H1 (cell line): Measurements from ENCODE around the gene PRUNE1. TPM values are rescaled to one million over a fixed set of nuclear protein-coding genes. Genes with fewer than 3 reads are reported as not detected.

Source experiments
- ASH2L ChIP-seq: fragments of 200-600, 300-600 bp; sonication (generic); IDR thresholded peaks from one replicate; pipeline ENCODE4 v1.7.1; 2017; ENCODE audit warnings: low read length
- CBX5 ChIP-seq: fragments of 300-800, 300-1000 bp; sonication (generic); IDR thresholded peaks from 2 replicates; pipeline ENCODE4 v1.7.1; 2016; ENCODE audit warnings: antibody characterized with exemption, low read length, low read depth
- CTBP2 ChIP-seq: IDR thresholded peaks from 2 replicates; pipeline ENCODE4 v1.7.0; 2011; ENCODE audit warnings: borderline replicate concordance, mild to moderate bottlenecking, moderate library complexity, mixed read lengths, low read length; ENCODE audit not compliant: insufficient read depth, insufficient read length
- HDAC2 ChIP-seq, 2 experiments: fragments of 300-600 bp in 1 of 2; sonication (generic) in 1 of 2; IDR thresholded peaks; 2 replicates each; pipeline ENCODE4 v1.6.1; 2011 to 2012; ENCODE audit warnings: low read depth in 2 of 2, low read length in 2 of 2, mild to moderate bottlenecking in 2 of 2, moderate library complexity in 2 of 2, borderline replicate concordance in 1 of 2, inconsistent platforms in 1 of 2
- NANOG ChIP-seq: IDR thresholded peaks from 2 replicates; pipeline ENCODE4 v1.6.1; 2011; ENCODE audit warnings: low read length, low read depth, mild to moderate bottlenecking, inconsistent platforms; ENCODE audit not compliant: insufficient read depth, poor library complexity, severe bottlenecking
- NRF1 ChIP-seq: IDR thresholded peaks from 2 replicates; pipeline ENCODE4 v1.6.1; 2011; ENCODE audit warnings: mild to moderate bottlenecking, low read depth, low read length, improper control_type of control experiment
- RNF2 ChIP-seq: fragments of 200-900, 300-1000 bp; sonication (generic); IDR thresholded peaks from 2 replicates; pipeline ENCODE4 v1.7.1; 2016; ENCODE audit warnings: borderline replicate concordance, low read depth, mild to moderate bottlenecking, antibody characterized with exemption, low read length; ENCODE audit not compliant: poor library complexity, severe bottlenecking; ENCODE audit errors: missing control alignments
- RXRA ChIP-seq: IDR thresholded peaks from 2 replicates; pipeline ENCODE4 v1.6.1; 2011; ENCODE audit warnings: low read depth, mild to moderate bottlenecking, low read length, moderate library complexity; ENCODE audit not compliant: insufficient read depth
- TAF1 ChIP-seq: IDR thresholded peaks from 2 replicates; pipeline ENCODE4 v1.6.1; 2011; ENCODE audit warnings: mild to moderate bottlenecking, low read depth, low read length
- polyA plus RNA-seq, 7 experiments: library from polyadenylated mRNA; depleted of rRNA in 3 of 7; stranded (reverse) in 5 of 7; unstranded in 2 of 7; fragments of >200 nt in 5 of 7; fragments of 200-250 nt in 2 of 7; gene quantifications; 1 replicate in 5 of 7; 2 replicates in 1 of 7; 4 replicates in 1 of 7; pipeline versions ENCODE4 v1.2.1 to v1.2.3, GENCODE V29; 2011 to 2013; ENCODE audit warnings: missing spikeins in 2 of 7, mixed read lengths in 2 of 7
- total RNA-seq: library from RNA; stranded (reverse); fragmentation: NEBNext Ultra II Directional; extraction: Animal tissue kit (Norgen Biotek cat#: 25700); gene quantifications from 2 replicates; pipeline ENCODE4 v1.2.1, GENCODE V29; 2021

Gene PRUNE1
- total and polyA plus RNA-seq, 2 of the 8 experiments (the other 6 are each of a cell fraction or from before 2014, with no cell fraction given) = 32.8 to 54.2 TPM

- TF ChIP-seq ASH2L = no peak
- TF ChIP-seq HDAC2 (IDR thresholded peaks at IDR 0.05; ENCODE audit: borderline replicate concordance in 1 of 2, low read depth in 2 of 2, low read length in 2 of 2) = no peak
- TF ChIP-seq NANOG = no peak
- no peak for TF ChIP-seq RNF2
- no peak for TF ChIP-seq CBX5
- no peak for TF ChIP-seq NRF1
- TF ChIP-seq RXRA = no peak
- TF ChIP-seq CTBP2 = no peak
- no peak for TF ChIP-seq TAF1
Observed at GRCh38 chr1:151002611-151003010, 5.6 kb upstream of the PRUNE1 start (continued).
